HG03025 (cell line): Measurements from ENCODE around the gene TSPEAR.
"Not testable (repeated sequence)": the region's sequence is repeated elsewhere in the genome, so short reads cannot be mapped to it uniquely, and the experiment has no call there.

ENCODE experiments used
- ATAC-seq: cut with Tn5 transposase; IDR thresholded peaks from one replicate; pipeline ENCODE4 v1.9.1; 2021; ENCODE audit warnings: mild to moderate bottlenecking, moderate library complexity; ENCODE audit not compliant: unreplicated experiment, low FRiP score

TSPEAR gene

GRCh38 chr21:44687671-44688070 lies 23.7 kb downstream of the TSPEAR start:
- no peak for ATAC-seq

- ATAC-seq = no peak
Observed at GRCh38 chr21:44686843-44687561, 24.4 kb downstream of the TSPEAR start.

GRCh38 chr21:44686000-44686781 lies 25.2 kb downstream of the TSPEAR start:
- no peak for ATAC-seq

GRCh38 chr21:44685050-44685449 lies 26.3 kb downstream of the TSPEAR start:
- ATAC-seq = not testable (repeated sequence)

- ATAC-seq = no peak
Observed at GRCh38 chr21:44684483-44684882, 26.9 kb downstream of the TSPEAR start.

- ATAC-seq = no peak
Observed at GRCh38 chr21:44684077-44684476, 27.3 kb downstream of the TSPEAR start.

GRCh38 chr21:44682580-44683151 lies 28.7 kb downstream of the TSPEAR start:
- no peak for ATAC-seq

GRCh38 chr21:44681861-44682579 lies 29.4 kb downstream of the TSPEAR start, which contains the start of gene KRTAP12-1:
Gene KRTAP12-1, minus strand, starts transcription at chr21:44682163. Its CDS starts 40 bp downstream, at chr21:44682123.
- no peak for ATAC-seq

- no peak for ATAC-seq
Observed at GRCh38 chr21:44681152-44681551, 30.2 kb downstream of the TSPEAR start.

GRCh38 chr21:44677881-44678280 lies 33.5 kb downstream of the TSPEAR start:
- ATAC-seq = no peak

GRCh38 chr21:44671911-44672310 lies 39.5 kb downstream of the TSPEAR start:
- no peak for ATAC-seq

- ATAC-seq = no peak
Observed at GRCh38 chr21:44670642-44671432, 40.5 kb downstream of the TSPEAR start.

- ATAC-seq = no peak
Observed at GRCh38 chr21:44667612-44668011, 43.8 kb downstream of the TSPEAR start.

GRCh38 chr21:44666401-44667320 lies 44.7 kb downstream of the TSPEAR start, which contains the start of gene KRTAP12-2:
Gene KRTAP12-2, minus strand, starts transcription at chr21:44666927. Its CDS starts 41 bp downstream, at chr21:44666886.
- no peak for ATAC-seq

- ATAC-seq = no peak
Observed at GRCh38 chr21:44664691-44665090, 46.7 kb downstream of the TSPEAR start.

- ATAC-seq = not testable (repeated sequence)
Observed at GRCh38 chr21:44661567-44661966, 49.8 kb downstream of the TSPEAR start.

- ATAC-seq = no peak
Observed at GRCh38 chr21:44658913-44659595, 52.3 kb downstream of the TSPEAR start.

- no peak for ATAC-seq
Observed at GRCh38 chr21:44658541-44658910, 52.8 kb downstream of the TSPEAR start.
